Smooth muscle cell (in vitro differentiated cells): ENCODE measurements around the gene C8G. TPM values are rescaled to one million over a fixed set of nuclear protein-coding genes. Genes with fewer than 3 reads are reported as not detected.

Experiments used
- DNase-seq: peaks from one replicate; lab custom pipeline; 2025; ENCODE audit not compliant: unreplicated experiment; lab: John Stamatoyannopoulos, UW
- H2AFZ ChIP-seq: fragments of 200-600 bp; sonication (generic); 2 replicates; pipeline ENCODE4 v1.6.0; 2016; ENCODE audit warnings: antibody characterized with exemption, low read depth, mild to moderate bottlenecking
- H3F3A ChIP-seq: fragments of 200-600 bp; sonication (generic); 2 replicates; pipeline ENCODE4 v1.6.0; 2017; ENCODE audit warnings: antibody characterized with exemption, low read depth
- H3K27ac ChIP-seq: fragments of 200-600 bp; sonication (generic); 2 replicates; pipeline ENCODE4 v1.5.1; 2016; ENCODE audit warnings: low read depth, mild to moderate bottlenecking
- H3K27me3 ChIP-seq: fragments of 200-600 bp; sonication (generic); 2 replicates; pipeline ENCODE4 v1.6.1; 2016; ENCODE audit warnings: low read depth, mild to moderate bottlenecking
- H3K36me3 ChIP-seq: fragments of 200-600 bp; sonication (generic); 2 replicates; pipeline ENCODE4 v1.5.1; 2016; ENCODE audit warnings: low read depth
- H3K4me1 ChIP-seq: fragments of 200-600 bp; sonication (generic); 2 replicates; pipeline ENCODE4 v1.5.1; 2016; ENCODE audit warnings: low read depth
- H3K4me2 ChIP-seq: fragments of 200-600 bp; sonication (generic); 2 replicates; pipeline ENCODE4 v1.6.0; 2016; ENCODE audit warnings: mild to moderate bottlenecking
- H3K4me3 ChIP-seq: fragments of 200-600 bp; sonication (generic); 2 replicates; pipeline ENCODE4 v1.5.1; 2016; ENCODE audit warnings: mild to moderate bottlenecking
- H3K79me2 ChIP-seq: fragments of 200-600 bp; sonication (generic); 2 replicates; pipeline ENCODE4 v1.6.0; 2016; ENCODE audit warnings: low read depth, mild to moderate bottlenecking
- H3K9ac ChIP-seq: fragments of 200-600 bp; sonication (generic); 2 replicates; pipeline ENCODE4 v1.6.0; 2016; ENCODE audit warnings: low read depth
- H3K9me3 ChIP-seq: fragments of 200-600 bp; sonication (generic); replicated peaks from 2 replicates; pipeline ENCODE4 v1.5.1; 2016; ENCODE audit warnings: low read depth
- H4K20me1 ChIP-seq: fragments of 200-600 bp; sonication (generic); 2 replicates; pipeline ENCODE4 v1.6.0; 2016; ENCODE audit warnings: low read depth
- CTCF ChIP-seq: fragments of 200-600 bp; sonication (generic); IDR thresholded peaks from 2 replicates; pipeline ENCODE4 v1.5.1; 2017; ENCODE audit warnings: borderline replicate concordance, mild to moderate bottlenecking, antibody characterized with exemption; ENCODE audit not compliant: insufficient read depth, poor library complexity, severe bottlenecking
- WGBS: methylation state at CpG from one replicate; pipeline ENCODE4 v1.1.7; 2016; ENCODE audit warnings: low lambda C conversion rate; 5-methylcytosine and 5-hydroxymethylcytosine counted together
- polyA plus RNA-seq: library from polyadenylated mRNA; unstranded; fragments of >200 nt; fragmentation: Nextera tagmentation; extraction: Ambion mirVana; gene quantifications from 2 replicates; pipeline ENCODE4 v1.2.1, GENCODE V29; 2016
- total RNA-seq: library from RNA; depleted of rRNA; stranded (reverse); fragments of >200 nt; gene quantifications from 2 replicates; pipeline ENCODE4 v1.2.3, GENCODE V29; 2014

Gene C8G
- total and polyA plus RNA-seq, 2 experiments from 2014 or later = 1.4 TPM; not detected in 1

GRCh38 chr9:136913701-136914438 is 31.2 kb upstream of the C8G start:
- no peaks in the 10 kb centered on the region for H3K4me1 ChIP-seq
- H3K9me3 ChIP-seq = no peaks in the 10 kb centered on the region
- TF ChIP-seq CTCF = no peak
- H3F3A ChIP-seq = no peaks in the 10 kb centered on the region
- no peak overlapping the region for H3K27ac ChIP-seq
- no peaks in the 10 kb centered on the region for H3K27me3 ChIP-seq
- no peaks in the 10 kb centered on the region for H3K36me3 ChIP-seq
- H3K4me2 ChIP-seq = no peak overlapping the region
- 96% methylated on average over 17 of the region's 17 CpGs for WGBS
- H3K79me2 ChIP-seq = no peaks in the 10 kb centered on the region
- H3K9ac ChIP-seq = no peak overlapping the region
- no peak for DNase-seq
- no peak overlapping the region for H2AFZ ChIP-seq
- H4K20me1 ChIP-seq = peaks cover 3% of the 10 kb centered on the region
- H3K4me3 ChIP-seq = no peak overlapping the region

GRCh38 chr9:136915632-136916329 is 29.3 kb upstream of the C8G start:
- Histone ChIP-seq H3K36me3 (no peaks in the 10 kb centered on the region), H3K27me3 (no peaks in the 10 kb centered on the region), H3K9ac (no peak overlapping the region), H2AFZ (no peak overlapping the region), H4K20me1 (peaks cover 3% of the 10 kb centered on the region), H3K4me1 (no peaks in the 10 kb centered on the region), H3K4me3 (no peak overlapping the region), H3K27ac (no peak overlapping the region), H3K9me3 (no peaks in the 10 kb centered on the region), H3K79me2 (no peaks in the 10 kb centered on the region), H3F3A (no peaks in the 10 kb centered on the region), H3K4me2 (no peak overlapping the region)
- 92% methylated on average over 21 of the region's 21 CpGs for WGBS
- TF ChIP-seq CTCF = no peak
- no peak for DNase-seq

- Histone ChIP-seq H3F3A (no peaks in the 10 kb centered on the region), H3K36me3 (no peaks in the 10 kb centered on the region), H3K27ac (no peak overlapping the region), H2AFZ (no peak overlapping the region), H3K4me1 (no peaks in the 10 kb centered on the region), H3K9ac (no peak overlapping the region), H3K79me2 (no peaks in the 10 kb centered on the region), H3K9me3 (no peaks in the 10 kb centered on the region), H4K20me1 (peaks cover under 1% of the 10 kb centered on the region), H3K4me2 (no peak overlapping the region), H3K27me3 (no peaks in the 10 kb centered on the region), H3K4me3 (no peak overlapping the region)
- DNase-seq = no peak
- WGBS = 97% methylated on average over 31 of the region's 32 CpGs
- TF ChIP-seq CTCF = no peak
Observed at GRCh38 chr9:136916330-136917184, 28.5 kb upstream of the C8G start.
